ENCODE data around the gene SNRNP48.

GRCh38 chr6:7629321-7629720, 39.3 kb downstream of the SNRNP48 start:
- TF ChIP-seq POLR2A (IDR thresholded peaks at IDR 0.05; ENCODE audit: low read length) (no peak), CTCF (IDR thresholded peaks at IDR 0.05) (no peak), CEBPB (IDR thresholded peaks at IDR 0.05) (no peak), USF2 (IDR thresholded peaks at IDR 0.05) (no peak), JUN (IDR thresholded peaks at IDR 0.05) (no peak), MYC (IDR thresholded peaks at IDR 0.05; ENCODE audit: borderline replicate concordance, low read length) (no peak), RFX5 (IDR thresholded peaks at IDR 0.05) (no peak), RAD21 (conservative IDR thresholded peaks at IDR 0.05 in 1 of 2, IDR thresholded peaks at IDR 0.05 in 1 of 2) (no peak)
